GM12873 (cell line): ENCODE measurements around the gene SPTB.

ENCODE experiments used
- TF ChIP-seq, protein P1 (sequence below): IDR thresholded peaks from 2 replicates; pipeline ENCODE4 v1.5.1; 2012; ENCODE audit warnings: low read depth, mild to moderate bottlenecking, moderate library complexity, low read length, control low read depth; ENCODE audit not compliant: insufficient read depth; ENCODE audit errors: missing control alignments

The SPTB gene

DNA sequence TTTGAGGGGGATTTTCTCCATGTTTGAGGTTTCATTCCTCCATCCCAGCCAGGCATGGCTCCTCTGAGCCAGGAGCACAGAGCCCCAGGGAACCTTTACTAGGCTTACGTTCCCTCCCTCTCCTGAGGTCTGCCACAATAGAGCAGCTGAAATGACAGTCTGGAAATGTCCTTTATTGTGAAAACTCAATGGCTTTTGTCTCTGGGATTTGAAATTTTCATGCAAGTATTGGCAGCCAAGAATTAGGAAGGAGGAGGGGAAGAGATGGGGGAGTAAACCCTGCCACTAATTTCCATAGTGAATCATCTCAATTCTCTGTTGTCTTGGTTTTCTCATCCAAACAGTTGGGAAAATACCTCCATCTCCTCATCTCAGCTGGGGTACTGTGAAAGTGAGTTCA is 178.0 kb downstream of the SPTB start:
- TF ChIP-seq, protein P1, sequence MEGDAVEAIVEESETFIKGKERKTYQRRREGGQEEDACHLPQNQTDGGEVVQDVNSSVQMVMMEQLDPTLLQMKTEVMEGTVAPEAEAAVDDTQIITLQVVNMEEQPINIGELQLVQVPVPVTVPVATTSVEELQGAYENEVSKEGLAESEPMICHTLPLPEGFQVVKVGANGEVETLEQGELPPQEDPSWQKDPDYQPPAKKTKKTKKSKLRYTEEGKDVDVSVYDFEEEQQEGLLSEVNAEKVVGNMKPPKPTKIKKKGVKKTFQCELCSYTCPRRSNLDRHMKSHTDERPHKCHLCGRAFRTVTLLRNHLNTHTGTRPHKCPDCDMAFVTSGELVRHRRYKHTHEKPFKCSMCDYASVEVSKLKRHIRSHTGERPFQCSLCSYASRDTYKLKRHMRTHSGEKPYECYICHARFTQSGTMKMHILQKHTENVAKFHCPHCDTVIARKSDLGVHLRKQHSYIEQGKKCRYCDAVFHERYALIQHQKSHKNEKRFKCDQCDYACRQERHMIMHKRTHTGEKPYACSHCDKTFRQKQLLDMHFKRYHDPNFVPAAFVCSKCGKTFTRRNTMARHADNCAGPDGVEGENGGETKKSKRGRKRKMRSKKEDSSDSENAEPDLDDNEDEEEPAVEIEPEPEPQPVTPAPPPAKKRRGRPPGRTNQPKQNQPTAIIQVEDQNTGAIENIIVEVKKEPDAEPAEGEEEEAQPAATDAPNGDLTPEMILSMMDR, result no peak

DNA sequence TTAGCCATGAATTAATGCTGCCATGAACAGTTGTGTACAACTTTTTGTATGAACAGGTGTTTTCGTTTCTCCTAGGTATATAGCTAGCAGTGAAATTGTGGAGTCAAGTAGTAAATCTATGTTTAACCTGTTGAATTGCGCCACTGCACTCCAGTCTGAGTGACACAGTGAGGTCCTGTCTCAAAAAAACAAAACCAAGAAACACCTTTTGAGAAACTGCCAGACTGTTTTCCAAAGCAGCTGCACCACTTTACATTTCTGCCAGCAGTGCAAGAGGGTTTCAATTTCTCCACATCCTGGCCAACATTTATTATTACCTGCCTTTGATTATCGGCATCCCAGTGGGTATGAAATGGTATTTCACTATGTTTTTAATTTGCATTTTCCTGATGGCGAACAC is 178.8 kb downstream of the SPTB start:
- TF ChIP-seq, protein P1, result no peak

DNA sequence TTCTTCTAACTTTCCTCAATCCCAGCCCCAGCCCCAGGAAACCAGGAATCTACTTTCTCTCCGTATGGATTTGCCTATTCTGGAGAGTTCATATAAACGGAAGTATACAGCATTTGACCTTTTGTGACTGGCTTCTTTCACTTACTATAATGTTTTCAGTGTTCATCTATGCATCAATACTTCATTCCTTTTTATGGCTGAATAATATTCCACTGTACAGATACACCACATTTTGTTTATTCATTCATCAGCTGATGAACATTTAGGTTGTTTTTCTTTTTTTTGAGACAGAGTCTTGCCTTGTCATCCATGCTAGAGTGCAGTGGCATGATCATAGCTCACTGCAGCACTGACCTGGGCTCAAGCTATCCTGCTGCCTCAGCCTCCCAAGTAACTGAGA is 179.4 kb downstream of the SPTB start:
- TF ChIP-seq, protein P1, result no peak

DNA sequence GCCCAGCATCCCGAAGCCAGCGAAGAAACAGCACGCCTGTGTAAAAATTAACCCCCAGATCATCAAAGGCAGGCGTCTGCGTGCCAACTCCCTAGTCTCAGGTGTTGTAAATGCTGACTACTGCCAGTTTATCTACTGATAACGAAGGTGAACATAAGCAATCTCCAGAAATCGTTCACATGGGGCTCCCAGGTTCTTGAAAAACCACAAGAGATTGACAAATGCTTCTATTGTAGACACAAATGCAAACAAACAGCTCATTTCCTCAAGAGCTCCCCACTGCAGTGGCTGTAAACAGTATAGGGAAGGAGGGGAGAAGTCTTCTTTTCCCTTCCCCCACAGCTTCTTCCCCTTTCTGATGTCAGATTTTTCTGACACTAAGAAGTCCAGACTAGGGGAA is 180.8 kb downstream of the SPTB start:
- TF ChIP-seq, protein P1, result no peak

DNA sequence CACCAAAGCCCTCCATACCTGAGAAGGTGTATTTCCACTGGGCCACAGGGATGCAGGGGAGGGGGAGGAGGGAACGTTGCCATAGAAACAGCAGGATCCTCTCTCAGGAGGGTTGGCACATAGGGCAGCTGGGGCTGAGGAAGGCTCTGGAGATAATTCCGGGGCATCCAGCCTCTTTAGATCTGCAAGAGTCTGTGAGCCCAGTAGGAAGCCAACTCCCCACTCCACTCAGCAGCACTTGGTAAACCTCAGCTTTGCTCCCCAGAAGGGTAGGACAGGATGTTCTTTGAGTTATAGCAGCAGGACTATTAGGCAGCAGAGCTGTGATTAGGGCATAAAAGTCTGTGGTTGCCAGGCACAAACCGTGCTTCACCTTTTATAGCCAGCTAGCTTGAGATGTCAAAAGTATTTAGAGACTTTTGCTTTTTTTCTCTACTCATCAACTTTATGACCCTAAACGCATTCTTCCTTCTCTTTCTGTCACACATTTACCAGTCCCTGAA is 183.3 kb downstream of the SPTB start:
- TF ChIP-seq, protein P1, result no peak
